ENCODE results near the gene ELK4. TPM values are rescaled to one million over a fixed set of nuclear protein-coding genes. Genes with fewer than 3 reads are reported as not detected.

The ELK4 gene
- total RNA-seq, 1 experiment from 2014 or later = 31.2 TPM

DNA sequence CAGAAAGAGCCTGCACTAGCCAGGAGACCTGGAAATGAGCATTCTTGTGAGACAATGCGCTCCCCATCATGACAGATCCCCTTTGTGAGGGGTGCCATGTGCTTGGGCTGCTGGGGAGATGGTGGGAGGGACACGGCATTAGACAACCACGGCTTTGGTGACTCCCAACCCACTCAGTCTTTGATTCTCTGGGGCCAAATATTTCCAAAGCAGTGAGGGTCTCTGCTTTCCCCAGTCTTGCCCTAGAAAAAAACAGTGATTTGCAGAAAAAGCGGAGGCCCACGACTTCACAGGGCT, 38.3 kb upstream of the ELK4 start:
- H3K27ac ChIP-seq (ENCODE audit: insufficient read length, low read depth, low read length) = no peak overlapping the region
- H4K8ac ChIP-seq (replicated peaks; ENCODE audit: insufficient read length, low read depth, low read length) = no peak overlapping the region
- H3K27me3 ChIP-seq (ENCODE audit: insufficient read depth, low read length) = no peaks in the 10 kb centered on the region
- no peaks in the 10 kb centered on the region for H3K79me1 ChIP-seq (ENCODE audit: insufficient read depth, low read depth, low read length, poor library complexity, severe bottlenecking)
- H2BK20ac ChIP-seq (ENCODE audit: low read depth, low read length, poor library complexity, severe bottlenecking) = no peak overlapping the region
- H3K4me1 ChIP-seq (ENCODE audit: insufficient read depth, low read length) = peaks cover 19% of the 10 kb centered on the region; the same call in 1 of the 2 replicates
- H3K9me3 Mint-ChIP-seq = no peaks in the 10 kb centered on the region
- TF ChIP-seq, protein P1, sequence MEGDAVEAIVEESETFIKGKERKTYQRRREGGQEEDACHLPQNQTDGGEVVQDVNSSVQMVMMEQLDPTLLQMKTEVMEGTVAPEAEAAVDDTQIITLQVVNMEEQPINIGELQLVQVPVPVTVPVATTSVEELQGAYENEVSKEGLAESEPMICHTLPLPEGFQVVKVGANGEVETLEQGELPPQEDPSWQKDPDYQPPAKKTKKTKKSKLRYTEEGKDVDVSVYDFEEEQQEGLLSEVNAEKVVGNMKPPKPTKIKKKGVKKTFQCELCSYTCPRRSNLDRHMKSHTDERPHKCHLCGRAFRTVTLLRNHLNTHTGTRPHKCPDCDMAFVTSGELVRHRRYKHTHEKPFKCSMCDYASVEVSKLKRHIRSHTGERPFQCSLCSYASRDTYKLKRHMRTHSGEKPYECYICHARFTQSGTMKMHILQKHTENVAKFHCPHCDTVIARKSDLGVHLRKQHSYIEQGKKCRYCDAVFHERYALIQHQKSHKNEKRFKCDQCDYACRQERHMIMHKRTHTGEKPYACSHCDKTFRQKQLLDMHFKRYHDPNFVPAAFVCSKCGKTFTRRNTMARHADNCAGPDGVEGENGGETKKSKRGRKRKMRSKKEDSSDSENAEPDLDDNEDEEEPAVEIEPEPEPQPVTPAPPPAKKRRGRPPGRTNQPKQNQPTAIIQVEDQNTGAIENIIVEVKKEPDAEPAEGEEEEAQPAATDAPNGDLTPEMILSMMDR (conservative IDR thresholded peaks at IDR 0.05) = no peak
- H2AFZ ChIP-seq (ENCODE audit: low read length) = no peak overlapping the region
- H3K27ac Mint-ChIP-seq = peak overlapping the region; percentile 75 to 99 (median 98); a peak in 4 of 7 replicates
- no peaks in the 10 kb centered on the region for H3K27me3 Mint-ChIP-seq (ENCODE audit: low read depth)
- H3K4ac ChIP-seq (ENCODE audit: low read depth, low read length) = no peak overlapping the region
- H2AK5ac ChIP-seq (ENCODE audit: insufficient read length, low read length) = no peak overlapping the region
- H3K4me2 ChIP-seq (ENCODE audit: insufficient read depth, insufficient read length, low read length) = no peak overlapping the region
- no peak overlapping the region for H3K9ac ChIP-seq (ENCODE audit: extremely low read depth, insufficient read length, low read length)
- peak overlapping the region; percentile 34 for H3K18ac ChIP-seq (ENCODE audit: insufficient read length, low read depth, low read length)
- H3T11ph ChIP-seq (ENCODE audit: low read length) = no peak overlapping the region
- peak overlapping the region; percentile 59; the same call in 1 of the 2 replicates for H3K14ac ChIP-seq (ENCODE audit: insufficient read depth, low read length)
- WGBS (ENCODE audit: extremely low coverage, insufficient read length, low lambda C conversion rate) = no CpG with 5 or more reads among the region's 5 CpGs
- H4K91ac ChIP-seq (ENCODE audit: insufficient read length, low read depth, low read length) = no peak overlapping the region
- peaks cover 75 to 83% of the 10 kb centered on the region in 2 experiments for H3K4me1 Mint-ChIP-seq
- no peak for DNase-seq
- H2BK5ac ChIP-seq (ENCODE audit: insufficient read length, low read length) = no peak overlapping the region
- no peaks in the 10 kb centered on the region for H4K20me1 ChIP-seq (ENCODE audit: control insufficient read depth, insufficient read depth, insufficient read length)
- H2BK120ac ChIP-seq (ENCODE audit: low read depth, low read length, poor library complexity, severe bottlenecking) = no peak overlapping the region
- peak overlapping the region; percentile 43 to 67; a peak in 4 of 5 replicates for H3K4me3 Mint-ChIP-seq
- H3K36me3 Mint-ChIP-seq (ENCODE audit: insufficient read depth in 1 of 3, low read depth in 3 of 3) = no peaks in the 10 kb centered on the region; a peak in 2 of 7 replicates
- H3K56ac ChIP-seq (ENCODE audit: insufficient read length, low read depth, low read length) = no peak overlapping the region
- H3K79me2 ChIP-seq (ENCODE audit: insufficient read depth, low read length) = peaks cover 2% of the 10 kb centered on the region; the same call in 1 of the 2 replicates
- H4K5ac ChIP-seq (ENCODE audit: insufficient read length, low read depth, low read length) = no peak overlapping the region
- H3K9me3 ChIP-seq (ENCODE audit: control insufficient read depth, low read depth, low read length) = no peaks in the 10 kb centered on the region
- no peak overlapping the region for H3K23ac ChIP-seq (ENCODE audit: insufficient read length, low read depth, low read length)
- H2BK15ac ChIP-seq (ENCODE audit: low read depth, low read length) = no peak overlapping the region
- H2BK12ac ChIP-seq (ENCODE audit: insufficient read length, low read depth, low read length) = no peak overlapping the region
- H3K23me2 ChIP-seq (ENCODE audit: insufficient read length, low read depth, low read length, poor library complexity, severe bottlenecking) = no peaks in the 10 kb centered on the region
